ENCODE results near the gene KDM5C. TPM values are rescaled to one million over a fixed set of nuclear protein-coding genes. Genes with fewer than 3 reads are reported as not detected.

Gene KDM5C
- total RNA-seq, 1 experiment from 2014 or later, result 98.7 TPM

DNA sequence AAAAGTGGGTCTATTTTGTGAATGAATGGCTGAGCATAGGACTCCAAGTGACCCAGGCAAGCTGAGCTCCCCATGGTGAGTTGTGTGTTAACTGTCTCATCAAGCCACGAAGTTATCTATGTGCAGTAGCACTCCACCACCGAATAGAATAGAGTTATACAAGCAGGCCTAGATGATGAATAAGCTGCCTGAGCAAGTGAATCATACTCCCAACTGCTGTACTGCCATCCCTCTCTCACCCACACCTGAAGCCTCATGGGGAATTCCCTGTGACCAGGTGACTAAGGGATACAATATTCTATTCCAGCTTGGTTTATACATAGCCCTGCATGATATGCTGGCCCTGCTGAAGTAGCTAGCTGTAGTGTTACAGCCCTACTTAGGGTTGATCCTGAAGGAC, 38.7 kb downstream of the KDM5C start:
- no peak overlapping the region for H3K9ac ChIP-seq (ENCODE audit: extremely low read depth, insufficient read length, low read length)
- H2BK20ac ChIP-seq (ENCODE audit: low read depth, low read length, poor library complexity, severe bottlenecking), result no peak overlapping the region
- TF ChIP-seq, protein P1, sequence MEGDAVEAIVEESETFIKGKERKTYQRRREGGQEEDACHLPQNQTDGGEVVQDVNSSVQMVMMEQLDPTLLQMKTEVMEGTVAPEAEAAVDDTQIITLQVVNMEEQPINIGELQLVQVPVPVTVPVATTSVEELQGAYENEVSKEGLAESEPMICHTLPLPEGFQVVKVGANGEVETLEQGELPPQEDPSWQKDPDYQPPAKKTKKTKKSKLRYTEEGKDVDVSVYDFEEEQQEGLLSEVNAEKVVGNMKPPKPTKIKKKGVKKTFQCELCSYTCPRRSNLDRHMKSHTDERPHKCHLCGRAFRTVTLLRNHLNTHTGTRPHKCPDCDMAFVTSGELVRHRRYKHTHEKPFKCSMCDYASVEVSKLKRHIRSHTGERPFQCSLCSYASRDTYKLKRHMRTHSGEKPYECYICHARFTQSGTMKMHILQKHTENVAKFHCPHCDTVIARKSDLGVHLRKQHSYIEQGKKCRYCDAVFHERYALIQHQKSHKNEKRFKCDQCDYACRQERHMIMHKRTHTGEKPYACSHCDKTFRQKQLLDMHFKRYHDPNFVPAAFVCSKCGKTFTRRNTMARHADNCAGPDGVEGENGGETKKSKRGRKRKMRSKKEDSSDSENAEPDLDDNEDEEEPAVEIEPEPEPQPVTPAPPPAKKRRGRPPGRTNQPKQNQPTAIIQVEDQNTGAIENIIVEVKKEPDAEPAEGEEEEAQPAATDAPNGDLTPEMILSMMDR (conservative IDR thresholded peaks at IDR 0.05), result no peak
- H3K23me2 ChIP-seq (ENCODE audit: insufficient read length, low read depth, low read length, poor library complexity, severe bottlenecking), result no peaks in the 10 kb centered on the region
- no peak overlapping the region for H3K23ac ChIP-seq (ENCODE audit: insufficient read length, low read depth, low read length)
- H2BK120ac ChIP-seq (ENCODE audit: low read depth, low read length, poor library complexity, severe bottlenecking), result no peak overlapping the region
- no peak overlapping the region for H3K4me3 Mint-ChIP-seq
- H2AFZ ChIP-seq (ENCODE audit: low read length), result no peak overlapping the region
- peaks cover 10% of the 10 kb centered on the region for H3K9me3 ChIP-seq (ENCODE audit: control insufficient read depth, low read depth, low read length)
- H3K14ac ChIP-seq (ENCODE audit: insufficient read depth, low read length), result no peak overlapping the region
- H3K27me3 ChIP-seq (ENCODE audit: insufficient read depth, low read length), result no peaks in the 10 kb centered on the region
- H3K56ac ChIP-seq (ENCODE audit: insufficient read length, low read depth, low read length), result no peak overlapping the region
- H3K4me1 ChIP-seq (ENCODE audit: insufficient read depth, low read length), result no peaks in the 10 kb centered on the region
- WGBS (ENCODE audit: extremely low coverage, insufficient read length, low lambda C conversion rate), result no CpG with 5 or more reads among the region's 2 CpGs
- no peaks in the 10 kb centered on the region for H4K20me1 ChIP-seq (ENCODE audit: control insufficient read depth, insufficient read depth, insufficient read length)
- no peak overlapping the region for H3K18ac ChIP-seq (ENCODE audit: insufficient read length, low read depth, low read length)
- no peak overlapping the region for H4K91ac ChIP-seq (ENCODE audit: insufficient read length, low read depth, low read length)
- no peak overlapping the region for H2BK12ac ChIP-seq (ENCODE audit: insufficient read length, low read depth, low read length)
- no peak overlapping the region for H4K8ac ChIP-seq (replicated peaks; ENCODE audit: insufficient read length, low read depth, low read length)
- no peak overlapping the region for H3K4me2 ChIP-seq (ENCODE audit: insufficient read depth, insufficient read length, low read length)
- H3K4ac ChIP-seq (ENCODE audit: low read depth, low read length), result no peak overlapping the region
- H2BK5ac ChIP-seq (ENCODE audit: insufficient read length, low read length), result no peak overlapping the region
- H3K79me2 ChIP-seq (ENCODE audit: insufficient read depth, low read length), result no peaks in the 10 kb centered on the region
- no peak overlapping the region for H2BK15ac ChIP-seq (ENCODE audit: low read depth, low read length)
- peaks cover 48 to 67% of the 10 kb centered on the region in 2 experiments for H3K9me3 Mint-ChIP-seq
- H3T11ph ChIP-seq (ENCODE audit: low read length), result no peak overlapping the region
- H4K5ac ChIP-seq (ENCODE audit: insufficient read length, low read depth, low read length), result no peak overlapping the region
- no peak overlapping the region for H3K27ac ChIP-seq (ENCODE audit: insufficient read length, low read depth, low read length)
- no peaks in the 10 kb centered on the region for H3K79me1 ChIP-seq (ENCODE audit: insufficient read depth, low read depth, low read length, poor library complexity, severe bottlenecking)
- no peak for DNase-seq
- no peaks in the 10 kb centered on the region for H3K4me1 Mint-ChIP-seq
- H3K36me3 Mint-ChIP-seq (ENCODE audit: insufficient read depth in 1 of 3, low read depth in 3 of 3), result peaks cover 0 to 4% (median under 1%) of the 10 kb centered on the region in 3 experiments; a peak in 1 of 7 replicates
- no peak overlapping the region for H2AK5ac ChIP-seq (ENCODE audit: insufficient read length, low read length)
- peaks cover 1% of the 10 kb centered on the region for H3K27me3 Mint-ChIP-seq (ENCODE audit: low read depth)
- H3K27ac Mint-ChIP-seq, result no peak overlapping the region
